Measurements from ENCODE around the gene CACNG6.
A peak's percentile ranks its signal among the peaks of the same experiment; 100 is the strongest.

CACNG6 gene

DNA sequence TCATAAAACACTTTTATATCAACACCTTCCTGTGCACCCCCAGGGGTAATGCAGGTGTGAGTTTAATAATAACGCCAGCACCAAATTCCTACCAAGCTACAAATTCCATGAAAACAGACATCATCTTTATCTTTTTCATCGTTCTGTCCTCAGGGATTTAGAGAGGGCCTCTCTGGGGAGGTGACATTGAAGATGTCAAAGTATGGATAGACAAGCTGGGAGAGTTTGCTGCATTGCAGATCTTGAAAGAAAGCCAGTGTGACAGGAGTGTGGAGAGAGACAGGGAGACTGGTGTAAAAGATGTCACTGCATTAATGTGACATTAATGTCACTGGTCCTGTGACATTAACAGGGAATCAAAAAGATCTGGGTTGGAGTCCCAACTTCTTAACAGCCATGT is 10.1 kb downstream of the CACNG6 start:
- Histone ChIP-seq H3K4me1 (peaks cover 0 to 45% (median 8%) of the 10 kb centered on the region in 10 experiments; a peak in 12 of 20 replicates), H3K9ac (no peak overlapping the region), H3K36me3 (peaks cover 0 to 18% (median 0%) of the 10 kb centered on the region in 11 experiments; a peak in 5 of 22 replicates), H3K9me3 (replicated peaks in 1 of 11) (no peaks in the 10 kb centered on the region; a peak in 2 of 22 replicates), H3K4me3 (no peak overlapping the region), H4K20me1 (no peaks in the 10 kb centered on the region), H3K27ac (no peak overlapping the region), H3K4me2 (no peak overlapping the region), H3K27me3 (no peaks in the 10 kb centered on the region)
- no peak for TF ChIP-seq Cebpa-rat (IDR thresholded peaks at IDR 0.05)

DNA sequence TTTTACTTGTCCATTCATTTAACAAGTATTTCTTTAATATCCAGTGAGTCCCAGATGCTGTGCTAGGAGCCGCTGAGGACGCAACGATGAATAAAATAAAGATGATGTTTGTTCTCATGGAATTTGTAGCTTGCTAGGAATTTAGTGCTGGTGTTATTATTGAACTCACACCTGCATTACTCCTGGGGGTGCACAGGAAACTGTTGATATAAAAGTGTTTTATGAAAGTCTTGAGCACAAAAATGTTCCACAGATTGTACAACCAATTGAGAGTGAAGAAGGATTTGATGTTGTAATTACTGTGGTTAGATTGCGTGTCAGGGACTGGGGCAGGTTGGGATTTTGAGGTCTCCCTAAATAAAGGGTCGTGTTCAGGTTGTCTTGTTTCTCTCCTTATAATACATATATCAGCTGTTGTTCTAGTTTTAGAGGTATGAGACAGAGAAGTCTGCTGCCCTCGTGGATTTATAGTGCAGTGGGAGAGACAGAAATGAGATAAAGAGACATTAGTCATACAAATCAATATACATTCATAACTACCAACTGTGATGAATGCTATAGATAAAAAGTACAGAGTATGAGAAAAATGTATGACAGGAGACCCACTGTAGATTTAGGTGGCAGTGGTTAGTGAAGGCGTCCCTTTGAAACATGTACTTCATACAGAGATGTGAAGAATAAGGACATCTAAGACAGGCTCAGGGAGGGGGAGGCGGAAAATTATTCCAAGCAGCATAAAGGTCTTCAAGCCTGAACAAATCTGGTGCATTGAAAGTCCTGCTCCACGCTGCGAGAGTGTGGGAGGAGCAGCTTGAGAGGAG is 11.3 kb downstream of the CACNG6 start:
- Histone ChIP-seq H3K4me3 (no peak overlapping the region), H3K4me1 (peaks cover 0 to 51% (median 11%) of the 10 kb centered on the region in 10 experiments; a peak in 12 of 20 replicates), H3K36me3 (peaks cover 0 to 18% (median 0%) of the 10 kb centered on the region in 11 experiments; a peak in 5 of 22 replicates), H3K27me3 (no peaks in the 10 kb centered on the region), H3K4me2 (peak overlapping the region in 3 of 11 experiments; percentile 22 to 35 (median 24); a peak in 2 of 22 replicates), H3K9ac (no peak overlapping the region), H3K9me3 (replicated peaks in 1 of 11) (no peaks in the 10 kb centered on the region; a peak in 2 of 22 replicates), H3K27ac (no peak overlapping the region), H4K20me1 (no peaks in the 10 kb centered on the region)
- no peak for TF ChIP-seq Cebpa-rat (IDR thresholded peaks at IDR 0.05)

DNA sequence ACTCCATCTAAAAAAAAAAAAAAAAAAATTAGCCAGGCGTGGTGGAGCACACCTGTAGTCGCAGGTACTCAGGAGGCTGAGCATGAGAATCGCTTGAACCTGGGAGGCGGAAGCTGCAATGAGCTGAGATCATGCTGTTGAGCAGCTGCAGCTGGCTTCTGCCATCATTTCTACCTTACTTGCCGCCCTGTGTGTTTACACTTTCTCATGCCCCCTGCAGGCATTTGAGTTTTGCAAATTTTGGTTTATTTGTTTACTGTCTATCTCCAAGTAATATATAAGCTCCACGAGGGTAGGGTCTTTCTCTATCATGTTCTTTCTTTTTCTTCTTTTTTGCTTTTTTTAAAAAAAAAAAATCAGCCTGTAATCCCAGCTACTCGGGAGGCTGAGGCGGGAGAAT is 18.0 kb downstream of the CACNG6 start:
- no peak for TF ChIP-seq Cebpa-rat (IDR thresholded peaks at IDR 0.05)
- no peak overlapping the region for H3K9ac ChIP-seq
- peaks cover 0 to 2% (median under 1%) of the 10 kb centered on the region in 11 experiments; a peak in 3 of 22 replicates for H3K9me3 ChIP-seq (replicated peaks in 1 of 11)
- peak overlapping the region in 3 of 11 experiments; percentile 16 to 71 (median 69); a peak in 2 of 22 replicates for H3K4me2 ChIP-seq
- H3K27ac ChIP-seq: no peak overlapping the region
- H3K36me3 ChIP-seq: no peaks in the 10 kb centered on the region
- peaks cover 2 to 64% (median 23%) of the 10 kb centered on the region in 10 experiments for H3K4me1 ChIP-seq
- no peaks in the 10 kb centered on the region for H4K20me1 ChIP-seq
- no peaks in the 10 kb centered on the region for H3K27me3 ChIP-seq
- no peak overlapping the region for H3K4me3 ChIP-seq

DNA sequence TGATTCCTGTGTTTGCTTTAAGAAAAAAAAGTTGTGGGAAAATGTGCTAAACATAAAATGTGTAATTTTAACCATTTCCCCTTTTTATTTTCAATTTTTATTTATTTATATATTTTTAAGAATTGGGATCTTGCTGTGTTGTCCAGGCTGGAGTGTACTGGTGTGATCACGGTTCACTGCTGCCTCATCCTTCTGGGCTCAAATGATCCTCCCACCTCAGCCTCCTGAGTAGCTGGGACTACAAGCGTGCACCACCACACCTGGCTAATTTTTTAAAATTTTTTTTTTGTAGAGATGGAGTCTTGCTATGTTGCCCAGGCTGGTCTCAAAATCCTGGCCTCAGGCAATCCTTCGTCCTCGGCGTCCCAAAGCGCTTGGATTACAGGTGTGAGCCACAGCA is 19.0 kb downstream of the CACNG6 start:
- no peaks in the 10 kb centered on the region for H3K27me3 ChIP-seq
- H3K4me3 ChIP-seq: no peak overlapping the region
- H3K4me1 ChIP-seq: peaks cover 10 to 74% (median 32%) of the 10 kb centered on the region in 10 experiments
- H3K27ac ChIP-seq: no peak overlapping the region
- no peaks in the 10 kb centered on the region for H3K36me3 ChIP-seq
- H3K4me2 ChIP-seq: no peak overlapping the region
- H3K9ac ChIP-seq: no peak overlapping the region
- no peak for TF ChIP-seq Cebpa-rat (IDR thresholded peaks at IDR 0.05)
- H4K20me1 ChIP-seq: no peaks in the 10 kb centered on the region
- peaks cover 0 to 10% (median 7%) of the 10 kb centered on the region in 11 experiments; a peak in 10 of 22 replicates for H3K9me3 ChIP-seq (replicated peaks in 1 of 11)

DNA sequence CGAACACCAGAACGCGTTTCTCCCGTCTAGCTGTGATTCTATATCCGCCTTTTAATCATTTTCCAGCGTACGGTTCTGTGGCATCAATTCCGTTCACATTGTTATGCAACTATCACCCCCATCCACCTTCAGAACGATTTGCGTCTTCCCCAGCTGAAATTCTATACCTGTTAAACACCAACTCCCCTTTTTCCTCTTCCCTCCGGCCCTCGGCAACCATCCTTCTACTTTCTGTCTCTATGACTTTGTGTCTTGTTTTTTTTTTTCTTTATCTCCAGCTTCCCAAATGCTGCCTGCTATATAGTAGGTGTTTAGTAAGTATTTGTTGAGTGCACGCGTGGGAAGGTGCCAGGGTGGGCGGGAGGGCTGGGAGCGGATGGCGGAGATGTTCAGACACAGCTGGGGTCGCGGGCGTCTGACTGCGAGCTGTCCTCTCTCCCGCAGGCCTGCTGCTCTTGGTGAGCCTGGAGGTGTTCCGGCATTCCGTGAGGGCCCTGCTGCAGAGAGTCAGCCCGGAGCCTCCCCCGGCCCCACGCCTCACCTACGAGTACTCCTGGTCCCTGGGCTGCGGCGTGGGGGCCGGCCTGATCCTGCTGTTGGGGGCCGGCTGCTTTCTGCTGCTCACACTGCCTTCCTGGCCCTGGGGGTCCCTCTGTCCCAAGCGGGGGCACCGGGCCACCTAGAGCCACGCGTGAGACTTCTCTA is 20.2 kb downstream of the CACNG6 start:
- Histone ChIP-seq H3K4me3 (no peak overlapping the region), H3K27ac (no peak overlapping the region), H3K9ac (no peak overlapping the region), H3K9me3 (replicated peaks in 1 of 11) (peaks cover 0 to 22% (median 18%) of the 10 kb centered on the region in 11 experiments; a peak in 14 of 22 replicates), H4K20me1 (no peaks in the 10 kb centered on the region), H3K27me3 (no peaks in the 10 kb centered on the region), H3K4me1 (peaks cover 10 to 75% (median 32%) of the 10 kb centered on the region in 10 experiments), H3K36me3 (no peaks in the 10 kb centered on the region), H3K4me2 (no peak overlapping the region)
- no peak for TF ChIP-seq Cebpa-rat (IDR thresholded peaks at IDR 0.05)

DNA sequence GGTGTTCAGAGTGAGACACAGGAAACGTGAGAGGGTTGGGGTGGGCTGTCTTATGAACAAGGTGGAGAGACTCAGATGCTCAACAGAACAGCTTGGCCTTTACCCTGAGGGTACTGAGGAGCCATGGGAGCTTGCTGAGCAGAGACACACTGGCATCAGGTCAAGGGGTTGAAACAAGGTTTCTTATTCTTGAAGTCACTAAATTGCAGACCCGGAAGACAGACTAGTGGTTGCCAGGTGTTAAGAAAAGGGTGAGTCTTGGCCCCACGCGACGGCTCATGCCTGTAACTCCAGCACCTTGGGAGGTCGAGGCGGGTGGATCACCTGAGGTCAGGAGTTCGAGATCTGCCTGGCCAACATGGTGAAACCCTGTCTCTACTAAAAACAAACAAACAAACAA is 22.4 kb downstream of the CACNG6 start:
- TF ChIP-seq Cebpa-rat (IDR thresholded peaks at IDR 0.05): no peak
- Histone ChIP-seq H3K4me3 (no peak overlapping the region), H3K9ac (no peak overlapping the region), H3K9me3 (replicated peaks in 1 of 11) (peaks cover 4 to 31% (median 28%) of the 10 kb centered on the region in 11 experiments; a peak in 18 of 22 replicates), H3K4me1 (peaks cover 11 to 75% (median 36%) of the 10 kb centered on the region in 10 experiments), H3K4me2 (peak overlapping the region in 2 of 11 experiments; percentile 5 to 64; a peak in 1 of 22 replicates), H3K27me3 (no peaks in the 10 kb centered on the region), H4K20me1 (no peaks in the 10 kb centered on the region), H3K27ac (peak overlapping the region in 3 of 11 experiments; percentile 9 to 63 (median 31); a peak in 2 of 22 replicates), H3K36me3 (no peaks in the 10 kb centered on the region)

DNA sequence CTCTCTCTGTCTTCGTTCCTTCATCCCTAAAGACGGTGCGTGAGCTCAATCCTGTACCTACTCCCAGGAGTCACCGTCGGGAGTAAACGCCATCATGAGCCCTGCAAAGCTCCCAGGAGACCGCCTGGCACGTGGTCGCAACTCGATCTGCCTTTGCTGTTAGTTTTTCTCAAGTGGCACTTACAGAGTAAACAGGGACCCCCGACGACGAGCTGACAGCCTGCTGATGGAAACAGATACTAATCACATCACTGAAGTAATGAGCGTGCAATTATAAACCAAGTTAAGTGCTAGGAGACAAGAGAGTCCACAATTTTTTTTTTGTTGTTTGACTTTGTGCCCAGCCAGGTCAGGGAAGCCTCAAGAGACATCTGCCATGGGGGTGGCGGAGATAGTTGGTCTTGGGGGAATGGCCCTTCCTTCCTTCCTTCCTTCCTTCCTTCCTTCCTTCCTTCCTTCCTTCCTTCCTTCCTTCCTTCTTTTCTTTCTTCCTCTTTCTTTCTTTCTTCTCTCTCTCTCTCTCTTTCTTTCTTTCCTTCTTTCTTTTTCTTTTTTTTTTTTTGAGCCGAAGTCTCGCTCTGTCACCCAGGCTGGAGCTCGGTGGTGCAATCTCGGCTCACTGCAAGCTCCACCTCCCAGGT is 23.6 kb downstream of the CACNG6 start:
- no peaks in the 10 kb centered on the region for H3K36me3 ChIP-seq
- peaks cover 4 to 31% (median 28%) of the 10 kb centered on the region in 11 experiments; a peak in 18 of 22 replicates for H3K9me3 ChIP-seq (replicated peaks in 1 of 11)
- H3K4me2 ChIP-seq: peak overlapping the region; percentile 28 to 90 (median 50); a peak in 21 of 22 replicates
- TF ChIP-seq Cebpa-rat (IDR thresholded peaks at IDR 0.05): no peak
- 0 out of 22 replicates have a peak overlapping the region, but pooled peaks of 1 of the 11 experiments have one; percentile 15 for H3K9ac ChIP-seq
- peaks cover 22 to 75% (median 44%) of the 10 kb centered on the region in 10 experiments for H3K4me1 ChIP-seq
- H4K20me1 ChIP-seq: no peaks in the 10 kb centered on the region
- peak overlapping the region in 9 of 11 experiments; percentile 4 to 98 (median 58); a peak in 14 of 22 replicates for H3K27ac ChIP-seq
- H3K27me3 ChIP-seq: no peaks in the 10 kb centered on the region
- no peak overlapping the region for H3K4me3 ChIP-seq

DNA sequence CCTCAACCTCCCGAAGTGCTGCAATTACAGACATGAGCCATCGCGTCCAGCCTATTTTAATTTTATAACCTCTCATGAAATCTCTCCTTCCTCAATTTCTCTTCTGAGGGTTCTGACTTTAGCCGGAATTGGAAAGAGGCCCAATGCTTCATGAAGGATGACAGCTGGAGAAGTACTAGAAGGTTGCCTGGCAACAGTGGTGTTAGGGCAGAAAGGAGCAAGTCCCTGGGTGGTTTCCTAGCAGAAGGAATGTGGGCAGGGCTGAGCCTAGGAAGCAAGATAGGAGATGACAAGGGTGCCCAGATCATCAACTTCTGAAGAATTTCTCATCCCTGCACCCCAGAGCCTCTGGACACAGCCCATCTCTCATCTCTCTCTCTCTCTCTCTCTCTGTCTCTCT is 25.8 kb downstream of the CACNG6 start:
- TF ChIP-seq Cebpa-rat (IDR thresholded peaks at IDR 0.05): no peak
- Histone ChIP-seq H3K27ac (peak overlapping the region in 7 of 11 experiments; percentile 2 to 98 (median 92); a peak in 13 of 22 replicates), H3K4me3 (peak overlapping the region in 3 of 10 experiments; percentile 11 to 26 (median 13); a peak in 1 of 20 replicates), H3K4me1 (peaks cover 27 to 87% (median 65%) of the 10 kb centered on the region in 10 experiments), H3K9me3 (replicated peaks in 1 of 11) (peaks cover 4 to 35% (median 31%) of the 10 kb centered on the region in 11 experiments; a peak in 18 of 22 replicates), H3K36me3 (no peaks in the 10 kb centered on the region), H3K27me3 (no peaks in the 10 kb centered on the region), H3K4me2 (peak overlapping the region in 8 of 11 experiments; percentile 14 to 90 (median 81); a peak in 11 of 22 replicates), H4K20me1 (no peaks in the 10 kb centered on the region), H3K9ac (peak overlapping the region in 2 of 11 experiments; percentile 82 to 86; a peak in 4 of 22 replicates)

All from BLaER1 treated with 17β-estradiol and CSF1 and Interleukin-3, amounts not matched to agents 10 nM and 100 nM (cell line).